ENCODE measurements around the gene LBX1. TPM values are rescaled to one million over a fixed set of nuclear protein-coding genes. Genes with fewer than 3 reads are reported as not detected.

LBX1 gene
- total RNA-seq, 1 experiment from 2014 or later: not detected

DNA sequence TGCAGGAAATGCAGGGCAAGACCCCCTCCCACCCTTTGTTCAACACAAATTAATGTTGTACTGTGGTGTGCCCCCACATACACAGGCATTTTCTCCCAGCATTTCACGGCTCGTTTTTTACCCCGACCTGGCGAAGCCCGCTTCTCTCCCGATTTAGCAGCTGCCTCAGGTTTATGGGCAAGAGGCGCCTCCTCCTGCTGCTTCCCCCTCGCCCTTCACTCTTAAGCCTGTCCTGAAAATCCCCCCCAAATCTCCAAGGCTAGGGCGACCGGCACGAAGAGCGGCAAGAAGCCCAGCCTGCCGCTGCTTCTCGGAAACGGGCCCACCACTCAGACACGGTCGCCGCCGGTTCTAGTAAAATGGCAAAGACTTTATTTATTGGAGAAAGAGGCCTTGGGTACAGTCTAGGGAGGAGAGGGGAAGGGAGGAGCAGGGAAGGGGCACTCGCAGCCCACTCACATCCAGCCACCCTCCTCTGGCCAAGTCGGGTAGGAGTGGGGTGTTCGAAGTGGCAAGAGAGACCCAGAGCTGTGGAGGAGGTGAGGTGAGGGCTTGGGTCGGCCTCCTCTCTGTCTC lies 3.3 kb downstream of the LBX1 start:
- DNase-seq (ENCODE audit: low spot score): no peak

DNA sequence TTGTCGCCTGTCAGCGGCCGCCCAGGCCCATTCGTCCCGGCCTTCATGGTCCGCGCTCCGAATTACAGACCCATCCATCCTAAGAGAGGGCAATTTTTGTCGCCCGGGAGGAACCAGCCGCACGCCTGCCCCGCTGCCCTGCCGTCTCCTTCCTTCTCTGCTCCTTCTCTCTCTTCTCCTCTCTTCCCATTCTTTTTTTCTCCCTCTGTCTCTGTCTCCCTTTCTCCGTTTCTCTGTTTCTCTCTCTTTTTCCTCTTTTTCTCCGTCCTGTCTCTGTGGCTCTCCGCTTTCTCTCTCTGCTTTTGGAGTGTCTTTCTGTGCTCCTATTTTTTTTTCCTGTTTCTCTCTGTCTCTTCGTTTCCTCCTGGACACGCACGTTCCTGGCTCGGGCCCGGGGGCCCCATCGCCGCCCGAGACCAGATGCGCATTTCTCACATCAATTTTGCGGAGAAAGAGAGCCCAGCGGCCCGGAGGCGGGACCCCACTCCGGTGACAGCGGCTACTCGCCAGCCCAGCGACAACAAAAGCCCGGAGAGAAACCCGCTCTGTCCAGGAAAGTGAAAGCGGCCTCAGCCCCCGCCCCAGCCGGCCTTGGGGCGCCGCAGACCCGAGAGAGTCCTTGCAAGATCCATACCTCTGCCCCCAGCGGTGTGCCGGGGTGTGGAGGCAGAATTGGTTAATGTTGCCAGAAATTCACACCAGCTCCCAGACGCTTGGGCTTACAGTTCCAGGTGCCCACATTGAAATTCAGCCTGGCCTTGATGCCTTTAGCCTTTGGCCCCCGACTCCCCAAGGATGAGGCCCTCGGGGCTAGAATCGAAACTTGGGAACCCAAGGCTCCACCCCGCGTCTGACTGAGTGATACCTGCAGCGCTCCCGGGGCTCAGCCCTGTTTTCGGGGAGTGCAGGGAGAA lies 4.1 kb downstream of the LBX1 start:
- no peak for DNase-seq (ENCODE audit: low spot score)

DNA sequence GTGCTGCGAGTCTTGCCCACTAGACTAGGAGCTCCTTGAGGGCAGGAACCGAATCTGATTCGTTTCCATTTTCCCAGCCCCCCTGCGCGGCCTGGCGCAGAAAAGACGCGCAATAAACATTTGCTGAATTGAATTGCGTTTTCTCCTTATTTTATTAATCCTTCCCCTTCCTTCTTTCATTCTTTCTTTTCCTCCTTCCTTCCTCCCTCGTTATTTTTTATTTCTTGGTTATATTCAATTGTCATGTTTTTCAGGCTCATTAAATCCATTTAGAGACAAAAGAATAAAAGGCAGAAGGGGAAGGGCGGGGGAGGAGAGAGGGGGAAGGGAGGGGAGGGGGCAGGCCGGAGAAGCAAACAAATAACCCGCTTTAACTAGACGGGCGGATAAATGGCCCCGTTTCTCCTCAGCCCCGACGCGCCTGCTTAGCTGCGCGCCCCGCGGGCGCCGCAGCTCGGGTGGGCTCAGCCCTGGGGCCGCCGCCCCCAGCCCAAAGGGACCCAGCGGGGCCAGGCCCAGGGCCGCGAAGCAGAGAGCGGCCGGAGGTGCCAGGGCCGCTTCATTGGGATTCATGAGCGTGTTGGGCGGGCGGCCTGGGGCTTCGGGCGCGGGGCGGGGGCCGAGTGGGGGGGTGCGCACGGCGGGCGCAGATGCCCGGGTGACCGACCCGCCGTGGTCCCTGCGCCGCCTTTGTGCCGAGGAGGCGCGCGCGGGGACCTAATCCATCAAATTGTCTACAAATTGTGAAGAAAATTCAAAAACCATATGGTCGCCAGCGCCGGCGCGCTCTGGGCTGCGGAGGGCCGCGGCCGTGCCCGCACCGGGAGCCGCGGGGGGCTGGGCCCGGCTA lies 5.0 kb downstream of the LBX1 start:
- no peak for DNase-seq (ENCODE audit: low spot score)

DNA sequence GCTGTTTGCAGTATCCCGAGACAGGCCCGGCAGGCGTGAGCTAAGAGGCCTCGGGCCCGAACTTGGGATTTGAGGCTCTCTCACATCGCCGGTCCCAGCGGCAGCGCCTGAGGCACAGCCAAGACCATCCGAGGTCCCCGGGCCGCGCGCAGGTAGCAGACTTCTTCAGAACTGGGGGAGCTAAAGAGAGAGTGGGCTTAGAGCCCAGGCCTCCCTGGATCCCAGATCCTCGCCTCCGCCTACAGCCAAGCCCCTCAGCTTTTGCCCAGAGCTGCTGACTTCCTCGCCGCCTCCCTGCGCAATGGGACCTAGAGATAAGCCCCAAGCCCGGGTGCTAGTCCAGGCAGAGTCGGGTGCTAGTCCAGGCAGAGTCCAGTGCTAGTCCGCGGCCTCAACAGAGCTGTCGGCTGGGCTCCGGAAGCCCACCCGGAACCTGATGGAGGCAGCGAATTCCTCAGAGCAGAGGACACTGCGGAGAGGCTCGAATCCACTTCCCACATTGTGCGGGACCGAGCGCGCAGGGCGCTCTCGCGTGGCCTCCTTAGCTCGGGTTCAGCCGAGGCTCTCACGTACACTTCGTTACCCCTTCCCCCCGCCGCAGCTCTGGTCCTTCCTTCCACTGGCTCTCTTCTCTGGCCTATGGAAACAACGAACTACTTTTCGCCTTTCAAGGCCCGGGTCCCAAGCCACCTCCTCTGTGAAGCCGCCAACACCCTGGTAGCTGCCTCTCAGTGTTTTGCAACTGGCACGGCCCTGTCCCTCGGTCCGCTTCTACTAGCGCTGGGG lies 5.8 kb downstream of the LBX1 start:
- DNase-seq (ENCODE audit: low spot score): no peak

GRCh38 chr10:101222683-101223273 lies 6.5 kb downstream of the LBX1 start:
- DNase-seq (ENCODE audit: low spot score): no peak

DNA sequence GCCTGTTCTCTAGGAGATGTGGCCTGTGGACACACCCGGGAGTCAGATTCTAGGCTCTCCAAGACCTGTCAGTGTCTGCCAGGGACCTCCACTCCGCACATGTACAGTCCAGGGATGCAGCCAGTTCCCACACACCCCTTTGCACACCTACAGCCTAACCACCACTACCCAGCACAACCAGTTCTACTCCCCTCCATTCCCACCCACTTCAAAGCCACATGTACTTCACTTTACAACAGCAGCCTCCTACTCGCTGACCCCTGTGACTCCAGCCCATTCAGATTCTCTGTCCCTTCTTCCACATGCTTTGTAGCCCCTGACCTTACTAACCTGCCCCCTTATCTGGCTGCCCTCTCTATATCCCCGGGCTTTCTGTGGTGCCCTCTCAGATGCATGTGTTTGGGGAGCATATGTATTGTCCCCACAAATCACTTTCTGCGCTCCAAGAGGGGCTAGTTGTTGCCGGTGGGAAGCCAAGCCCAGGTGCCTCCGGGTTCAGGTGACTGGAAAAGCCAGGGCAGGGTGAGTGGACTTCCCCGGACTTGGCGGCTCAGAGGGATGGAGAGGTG lies 7.2 kb downstream of the LBX1 start:
- no peak for DNase-seq (ENCODE audit: low spot score)

DNA sequence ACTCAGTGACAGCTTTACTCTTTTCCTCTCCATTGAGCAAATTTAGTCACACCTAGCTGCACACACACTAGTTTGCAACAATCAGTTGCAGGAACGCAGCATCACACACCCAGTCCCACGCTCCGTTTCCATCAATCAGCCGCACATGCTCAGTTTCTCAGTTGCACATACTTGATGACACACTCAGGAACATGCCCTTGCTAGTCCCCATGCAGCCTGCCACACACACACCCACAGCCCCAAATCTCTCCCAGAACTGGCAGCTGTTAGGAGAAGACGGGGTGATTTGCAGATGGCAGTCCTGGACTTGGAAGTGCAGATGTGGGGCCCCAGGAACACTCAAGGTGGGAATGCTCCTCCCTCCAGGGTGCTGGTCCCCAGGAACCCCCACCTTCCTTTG lies 7.7 kb downstream of the LBX1 start:
- no peak for DNase-seq (ENCODE audit: low spot score)

DNA sequence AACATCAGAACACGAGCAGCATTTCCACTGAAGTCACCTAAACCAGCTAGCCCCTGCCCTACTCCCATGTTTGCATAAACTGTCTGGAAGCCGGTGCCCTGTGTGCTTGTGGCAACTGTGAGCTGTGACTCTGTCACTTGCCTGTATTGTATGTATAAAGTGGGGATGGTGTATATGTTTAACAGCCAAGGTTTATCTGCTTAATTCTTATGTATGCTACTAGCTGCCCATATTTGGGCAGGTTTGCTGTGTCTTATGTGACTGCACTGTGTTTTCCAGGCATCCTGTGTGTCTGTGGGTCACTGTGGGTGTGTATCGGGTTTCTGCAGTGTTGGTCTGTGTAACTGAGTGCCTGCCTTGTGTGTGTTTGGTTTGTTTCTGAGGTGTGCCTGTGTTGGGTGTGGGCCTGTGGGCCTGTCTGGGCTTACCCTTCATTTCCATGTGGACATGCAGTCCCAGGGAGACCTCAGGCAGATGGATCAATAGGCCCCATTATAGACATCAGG lies 9.3 kb downstream of the LBX1 start:
- no peak for DNase-seq (ENCODE audit: low spot score)

- DNase-seq (ENCODE audit: low spot score): no peak
Measured at GRCh38 chr10:101219139-101219945, 9.9 kb downstream of the LBX1 start.

DNA sequence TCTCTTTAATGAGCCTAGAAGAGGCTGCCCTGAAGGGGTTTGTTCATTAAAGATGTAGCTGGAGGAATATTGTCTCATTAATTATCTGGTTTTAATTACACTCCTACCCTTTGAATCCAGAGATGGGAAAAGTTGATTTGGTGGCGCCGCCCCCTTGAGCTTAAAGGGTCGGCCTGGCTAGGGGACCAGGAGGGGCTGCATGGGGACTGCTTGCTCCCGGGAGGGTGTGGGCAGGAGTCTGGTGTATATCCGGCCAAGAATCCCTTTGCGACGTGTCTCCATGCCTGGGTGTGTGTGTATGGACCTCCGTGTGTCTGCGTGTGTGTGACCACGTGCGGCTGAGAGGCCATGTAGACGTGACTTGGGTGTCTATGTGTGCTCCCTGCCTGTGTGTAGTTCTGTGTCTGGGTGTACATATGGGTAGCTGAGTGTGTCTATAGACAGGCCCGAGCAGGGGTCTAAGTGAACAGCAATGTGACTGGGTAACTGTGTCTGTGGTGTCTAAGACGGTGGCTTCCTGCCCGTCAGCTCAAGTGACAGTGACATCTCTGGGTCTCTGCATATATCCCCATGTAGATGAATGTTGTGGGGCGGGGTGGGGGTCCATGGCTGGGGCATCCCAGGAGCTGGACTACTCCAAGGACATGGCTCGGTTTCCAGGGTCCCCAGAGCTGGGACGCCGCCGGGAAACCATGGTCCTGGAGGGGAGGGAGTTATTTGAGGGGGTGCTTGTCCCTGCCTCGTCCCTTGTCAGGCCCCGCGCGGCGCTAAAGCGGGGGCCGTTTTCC lies 10.7 kb downstream of the LBX1 start:
- no peak for DNase-seq (ENCODE audit: low spot score)

DNA sequence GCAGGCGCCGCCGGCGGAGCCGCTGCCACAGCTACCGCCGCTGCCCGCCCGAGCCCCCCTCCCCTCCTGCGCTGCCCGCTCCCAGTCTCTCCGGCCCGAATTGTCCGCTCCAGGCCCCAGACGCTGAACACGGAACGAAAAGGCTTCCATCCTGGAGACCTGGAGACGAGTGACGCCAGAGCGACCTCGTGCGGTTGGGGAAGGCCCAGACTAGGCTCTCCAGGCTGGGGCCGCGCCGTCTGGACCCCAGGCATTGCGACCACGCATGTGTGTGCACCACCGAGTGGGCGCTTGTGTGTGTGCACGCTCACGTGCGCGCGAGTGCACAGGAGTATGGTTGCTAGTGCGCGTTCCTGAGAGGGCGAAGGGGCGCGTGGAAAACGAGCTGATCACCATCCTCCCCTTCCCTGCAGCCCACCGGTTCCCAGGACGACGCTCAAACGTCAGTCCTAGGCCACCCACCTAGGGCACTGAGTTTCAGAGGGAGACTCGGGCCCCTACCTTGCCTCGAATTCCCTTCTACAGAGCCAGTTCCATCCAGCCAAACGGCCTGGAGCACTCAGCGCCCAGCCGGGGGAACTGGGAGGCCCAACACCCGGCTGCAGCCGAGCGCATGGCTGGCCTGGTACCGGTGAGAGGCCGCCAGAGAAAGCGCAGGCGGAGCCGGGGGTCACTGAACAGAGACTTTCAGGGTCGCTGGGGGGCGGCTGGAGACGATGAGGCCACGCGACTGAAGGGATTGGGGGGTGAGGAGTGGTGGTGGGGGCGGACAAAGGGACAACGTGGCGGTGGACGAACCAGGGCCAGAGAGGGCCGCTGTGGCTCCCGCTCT lies 11.6 kb downstream of the LBX1 start:
- DNase-seq (ENCODE audit: low spot score): no peak

GRCh38 chr10:101217044-101217425 lies 12.2 kb downstream of the LBX1 start:
- DNase-seq (ENCODE audit: low spot score): no peak

- DNase-seq (ENCODE audit: low spot score): no peak
Measured at GRCh38 chr10:101216207-101217043, 12.8 kb downstream of the LBX1 start.

- DNase-seq (ENCODE audit: low spot score): no peak
Measured at GRCh38 chr10:101215397-101216206, 13.7 kb downstream of the LBX1 start.

GRCh38 chr10:101214446-101215396 lies 14.5 kb downstream of the LBX1 start:
- DNase-seq (ENCODE audit: low spot score): peak; percentile 46

All from H4 (cell line).